GM18873 (cell line): ENCODE measurements around the gene MROH2B.
"Not testable (repeated sequence)": the region's sequence is repeated elsewhere in the genome, so short reads cannot be mapped to it uniquely, and the experiment has no call there.

Experiments
- ATAC-seq: cut with Tn5 transposase; IDR thresholded peaks from one replicate; pipeline ENCODE4 v1.9.1; 2021; ENCODE audit warnings: mild to moderate bottlenecking, moderate library complexity, moderate number of reproducible peaks; ENCODE audit not compliant: unreplicated experiment, low FRiP score

Gene MROH2B

GRCh38 chr5:41032973-41033372 lies 38.2 kb downstream of the MROH2B start:
- ATAC-seq, result no peak

- ATAC-seq, result not testable (repeated sequence)
Measured at GRCh38 chr5:41022600-41022999, 48.5 kb downstream of the MROH2B start.

GRCh38 chr5:41012318-41012717 lies 58.8 kb downstream of the MROH2B start:
- ATAC-seq, result no peak

- ATAC-seq, result no peak
Measured at GRCh38 chr5:41010572-41010971, 60.6 kb downstream of the MROH2B start.

- ATAC-seq, result no peak
Measured at GRCh38 chr5:41009232-41009631, 61.9 kb downstream of the MROH2B start.

GRCh38 chr5:41004931-41005330 lies 66.2 kb downstream of the MROH2B start:
- no peak for ATAC-seq

- no peak for ATAC-seq
Measured at GRCh38 chr5:41003670-41004376, 67.3 kb downstream of the MROH2B start.

GRCh38 chr5:40999966-41000365 lies 71.2 kb downstream of the MROH2B start:
- no peak for ATAC-seq

- no peak for ATAC-seq
Measured at GRCh38 chr5:40999142-40999541, 72.0 kb downstream of the MROH2B start.

- no peak for ATAC-seq
Measured at GRCh38 chr5:40995801-40996586, 75.1 kb downstream of the MROH2B start.

GRCh38 chr5:40991981-40992559 lies 79.1 kb downstream of the MROH2B start:
- ATAC-seq, result no peak

- ATAC-seq, result no peak
Measured at GRCh38 chr5:40991168-40991980, 79.8 kb downstream of the MROH2B start.

GRCh38 chr5:40988746-40989510 lies 82.2 kb downstream of the MROH2B start:
- ATAC-seq, result no peak

- ATAC-seq, result no peak
Measured at GRCh38 chr5:40987349-40987748, 83.8 kb downstream of the MROH2B start.

GRCh38 chr5:40986666-40987065 lies 84.5 kb downstream of the MROH2B start:
- ATAC-seq, result no peak

- ATAC-seq, result no peak
Measured at GRCh38 chr5:40985501-40985900, 85.6 kb downstream of the MROH2B start.

GRCh38 chr5:40984884-40985283 lies 86.3 kb downstream of the MROH2B start:
- no peak for ATAC-seq

GRCh38 chr5:40983781-40984180 lies 87.4 kb downstream of the MROH2B start:
- no peak for ATAC-seq

- ATAC-seq, result no peak
Measured at GRCh38 chr5:40981420-40981819, 89.7 kb downstream of the MROH2B start.

GRCh38 chr5:40976836-40977235 lies 94.3 kb downstream of the MROH2B start:
- no peak for ATAC-seq
